Hindlimb muscle (tissue), 1 donor: Measurements from ENCODE around the gene JPH2. TPM values are rescaled to one million over a fixed set of nuclear protein-coding genes. Genes with fewer than 3 reads are reported as not detected.

Experiments
- DNase-seq: peaks from one replicate; pipeline ENCODE4 v3.0.0-alpha.2; 2013
- polyA plus RNA-seq: library from polyadenylated mRNA; unstranded; fragments of 120-200 nt; gene quantifications from one replicate; pipeline ENCODE4 v1.2.1, GENCODE V29; 2013; ENCODE audit not compliant: insufficient read length

JPH2 gene
- polyA plus RNA-seq, 1 donor = 127 TPM

DNA sequence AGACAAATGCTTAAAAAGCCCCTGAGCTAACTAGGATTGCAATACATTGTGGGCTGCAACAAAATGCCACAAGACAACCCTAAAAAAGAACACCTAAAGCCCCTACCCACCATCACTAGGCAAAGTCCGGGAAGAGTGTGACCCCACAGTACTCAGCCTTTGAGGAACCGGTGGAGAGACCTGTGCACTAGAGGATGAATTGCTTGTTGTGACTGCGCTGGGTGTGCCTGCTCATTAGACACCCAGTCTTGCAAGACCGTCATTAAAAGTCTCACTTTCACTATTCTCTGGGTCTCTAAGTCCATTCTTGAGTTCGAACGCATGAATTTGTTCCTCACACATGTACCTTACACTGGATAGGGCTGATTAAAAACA, 88.7 kb downstream of the JPH2 start:
- no peak for DNase-seq

DNA sequence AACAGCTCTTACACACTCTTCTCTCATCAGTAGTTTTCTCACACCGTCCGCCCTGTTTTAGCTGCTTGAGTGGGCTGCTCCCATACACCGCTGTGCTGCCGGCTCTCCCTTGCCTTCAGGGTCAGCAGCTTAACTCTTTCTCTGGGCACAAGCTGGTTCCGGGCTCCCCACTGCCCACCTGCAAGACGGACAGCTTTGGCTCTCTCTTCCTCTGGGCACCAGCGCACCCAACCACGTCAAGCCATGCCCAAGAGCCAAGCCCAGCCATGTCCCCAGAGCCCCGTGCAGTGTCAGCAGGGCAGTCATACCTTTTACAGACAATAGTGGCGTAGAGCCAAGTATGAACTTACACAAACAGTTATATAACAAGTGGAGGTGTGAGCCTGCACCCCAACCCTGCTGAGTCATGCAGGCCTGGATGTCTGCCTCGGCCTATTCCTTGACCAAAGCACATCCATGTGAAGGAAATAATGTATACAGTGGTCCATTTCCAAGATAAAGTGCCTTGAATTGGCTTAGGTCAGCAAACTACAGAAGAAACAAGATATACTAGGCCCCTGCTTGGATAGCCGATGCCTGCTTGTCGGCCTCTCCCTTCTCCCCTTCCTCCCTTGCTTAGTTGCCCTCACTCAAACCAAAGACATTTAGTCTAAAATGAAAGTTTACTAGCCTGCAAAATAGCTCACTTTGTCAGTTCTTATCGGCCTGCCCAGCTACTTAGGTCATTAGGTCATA, 89.3 kb downstream of the JPH2 start:
- DNase-seq = no peak

DNA sequence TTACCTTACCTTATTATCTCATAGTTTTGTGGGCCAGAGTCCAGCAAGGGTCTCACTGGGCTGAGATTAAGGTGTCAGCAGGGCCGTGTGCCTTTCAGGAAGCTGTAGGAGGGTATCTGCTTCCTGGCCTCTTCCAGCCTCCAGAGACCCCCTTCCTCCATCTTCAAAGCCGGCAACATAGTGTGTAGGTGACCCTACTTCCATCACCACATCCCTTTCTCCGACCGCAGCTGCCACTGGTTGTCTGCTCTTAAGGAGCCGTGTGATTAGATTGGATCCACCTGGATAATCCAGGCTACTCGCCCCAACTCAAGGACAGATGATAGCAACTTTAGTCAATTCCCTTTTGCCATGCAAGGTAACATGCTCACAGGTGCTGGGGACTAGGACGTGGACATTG, 91.2 kb downstream of the JPH2 start:
- DNase-seq = no peak

DNA sequence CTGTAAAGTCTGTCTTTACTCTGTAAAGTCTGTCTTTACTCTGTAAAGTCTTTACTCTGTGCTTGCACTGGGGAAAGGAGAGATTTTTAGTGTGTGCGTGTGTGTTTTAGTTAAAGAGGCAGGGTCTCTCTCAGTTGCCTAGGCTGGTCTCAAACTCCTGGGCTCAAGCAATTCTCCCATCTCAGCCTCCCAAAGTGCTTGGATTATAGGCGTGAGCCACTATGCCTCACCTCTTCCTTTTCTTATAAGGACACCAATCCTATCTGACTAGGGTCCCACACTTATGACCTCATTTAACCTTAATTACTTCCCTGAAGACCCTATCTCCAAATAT, 93.8 kb downstream of the JPH2 start:
- DNase-seq = no peak

DNA sequence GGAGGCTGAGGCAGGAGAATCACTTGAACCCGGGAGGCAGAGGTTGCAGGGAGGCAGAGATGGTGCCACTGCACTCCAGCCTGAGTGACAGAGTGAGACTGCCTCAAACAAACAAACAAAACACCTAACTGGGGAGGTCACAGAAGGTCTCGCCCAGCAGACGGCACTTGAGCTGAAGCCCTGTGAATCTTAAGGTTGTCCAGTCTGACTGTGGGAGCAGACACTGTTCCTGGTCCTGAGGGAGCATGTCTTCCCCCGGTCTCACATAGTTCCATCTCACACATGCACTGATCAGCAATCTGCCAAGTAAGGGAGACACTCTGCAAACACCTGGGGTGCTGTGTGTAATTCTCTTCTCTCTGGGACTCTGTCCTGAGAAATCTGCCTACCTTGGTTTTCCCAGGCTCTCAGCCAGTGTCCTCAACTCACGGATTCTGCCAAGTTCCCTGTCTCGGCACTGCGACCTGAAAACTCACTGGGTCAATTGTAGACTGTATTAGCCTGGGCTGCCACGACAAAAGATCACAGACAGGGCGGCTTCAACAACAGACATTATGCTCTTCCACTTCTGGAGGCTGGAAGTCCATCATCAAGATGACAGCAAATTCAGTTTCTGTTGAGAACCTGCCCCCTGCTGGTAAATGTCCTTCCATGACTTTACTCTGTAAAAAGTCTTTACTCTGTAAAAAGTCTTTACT, 94.3 kb downstream of the JPH2 start:
- no peak for DNase-seq

DNA sequence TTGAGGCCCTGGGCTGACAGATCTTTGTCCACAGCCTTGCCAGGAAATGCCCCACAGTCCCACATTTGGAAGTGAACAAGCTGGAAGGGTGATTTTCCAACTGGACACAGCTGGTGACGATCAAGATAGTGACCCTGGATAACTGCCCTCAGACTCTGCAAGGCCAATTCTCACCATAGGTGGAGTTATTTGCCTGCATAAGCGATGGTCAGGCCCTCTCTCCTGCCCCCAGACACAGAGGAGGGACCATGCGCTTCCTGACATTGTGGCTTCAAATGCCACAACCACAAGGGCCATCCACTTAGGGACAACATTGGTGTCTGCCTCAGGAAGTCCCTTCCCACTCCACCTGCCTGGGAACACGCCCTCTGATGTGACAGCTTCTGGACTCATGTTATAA, 96.0 kb downstream of the JPH2 start:
- DNase-seq = no peak

DNA sequence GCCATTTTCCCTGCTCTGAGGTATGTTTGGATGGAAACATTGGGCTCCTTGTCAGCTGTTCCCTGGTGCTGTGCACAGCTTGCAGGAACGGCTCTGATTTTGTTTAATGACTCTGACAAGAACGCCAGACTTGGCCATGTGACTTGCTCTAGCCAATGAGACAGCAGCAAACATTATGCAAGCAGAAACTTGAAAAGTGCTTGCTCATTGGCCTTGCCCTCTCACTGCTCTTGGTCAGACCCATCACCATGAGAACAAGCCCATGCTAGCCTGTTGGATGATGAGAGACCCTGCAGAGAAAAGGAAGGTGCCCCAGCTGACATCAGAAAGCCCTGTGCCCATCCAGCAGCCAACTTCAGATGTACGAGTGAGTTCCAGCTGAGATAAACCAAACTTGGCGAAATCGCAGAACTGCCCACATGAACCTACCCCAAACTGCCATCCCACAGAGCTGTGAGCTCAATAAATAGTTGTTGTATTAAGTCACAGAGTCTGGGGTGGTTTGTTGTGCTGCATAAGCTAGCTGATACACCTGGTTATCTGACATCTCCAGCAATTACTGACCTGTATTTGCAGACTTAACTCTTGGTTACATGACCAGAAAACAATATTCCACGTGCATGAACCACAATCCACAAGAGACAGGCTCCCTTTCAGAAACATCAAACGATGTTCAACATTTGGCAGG, 96.9 kb downstream of the JPH2 start:
- DNase-seq = no peak

DNA sequence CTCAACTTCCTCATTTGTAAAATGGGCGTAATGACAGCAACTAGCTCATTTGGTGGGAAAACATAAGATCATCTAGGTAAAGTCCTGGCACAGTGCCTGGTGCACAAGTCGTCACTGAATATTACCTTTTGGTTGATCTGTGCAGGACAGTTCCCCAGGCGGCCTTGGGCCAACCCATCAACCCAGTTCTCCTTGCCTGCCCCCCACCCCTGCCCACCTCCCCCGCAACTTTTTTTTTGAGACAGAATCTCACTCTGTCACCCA, 99.2 kb downstream of the JPH2 start:
- no peak for DNase-seq

DNA sequence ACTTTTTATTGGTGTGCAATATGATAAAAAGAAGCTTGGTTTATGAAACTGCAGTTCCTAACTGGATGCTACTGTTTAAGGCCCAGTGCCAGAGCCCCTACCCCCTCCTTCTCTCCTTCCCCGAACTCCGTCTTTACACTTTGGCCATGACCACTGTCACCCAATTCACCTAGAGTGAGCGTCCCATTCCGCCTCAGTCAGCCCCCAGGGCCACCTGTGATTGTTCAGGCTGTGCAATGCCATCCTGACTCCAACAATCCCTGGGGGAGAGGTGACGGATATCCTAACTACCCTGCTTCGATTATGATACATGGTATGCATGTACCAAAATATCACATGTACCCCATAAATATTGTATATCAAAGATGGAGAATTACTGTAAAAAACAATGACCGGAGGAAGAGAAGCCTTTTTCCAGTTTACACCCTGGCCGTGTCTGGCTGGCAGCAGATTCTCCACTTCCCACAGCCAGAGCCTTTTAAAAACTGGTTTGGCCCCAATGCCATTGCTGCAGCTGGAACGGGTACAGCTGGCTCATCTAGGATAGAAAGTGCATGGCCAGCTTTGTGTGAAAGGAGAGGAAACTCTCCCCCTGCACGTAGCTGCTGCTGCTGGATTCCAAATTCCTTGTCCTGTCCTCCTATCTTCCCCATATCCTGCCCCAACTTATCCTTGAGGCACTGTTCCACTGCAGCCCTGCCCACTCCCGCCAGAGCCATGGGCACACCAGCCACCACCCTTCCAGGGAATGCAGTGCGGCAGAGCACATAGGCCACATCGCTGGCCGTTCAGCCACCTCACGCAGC, 99.7 kb downstream of the JPH2 start:
- DNase-seq = no peak

DNA sequence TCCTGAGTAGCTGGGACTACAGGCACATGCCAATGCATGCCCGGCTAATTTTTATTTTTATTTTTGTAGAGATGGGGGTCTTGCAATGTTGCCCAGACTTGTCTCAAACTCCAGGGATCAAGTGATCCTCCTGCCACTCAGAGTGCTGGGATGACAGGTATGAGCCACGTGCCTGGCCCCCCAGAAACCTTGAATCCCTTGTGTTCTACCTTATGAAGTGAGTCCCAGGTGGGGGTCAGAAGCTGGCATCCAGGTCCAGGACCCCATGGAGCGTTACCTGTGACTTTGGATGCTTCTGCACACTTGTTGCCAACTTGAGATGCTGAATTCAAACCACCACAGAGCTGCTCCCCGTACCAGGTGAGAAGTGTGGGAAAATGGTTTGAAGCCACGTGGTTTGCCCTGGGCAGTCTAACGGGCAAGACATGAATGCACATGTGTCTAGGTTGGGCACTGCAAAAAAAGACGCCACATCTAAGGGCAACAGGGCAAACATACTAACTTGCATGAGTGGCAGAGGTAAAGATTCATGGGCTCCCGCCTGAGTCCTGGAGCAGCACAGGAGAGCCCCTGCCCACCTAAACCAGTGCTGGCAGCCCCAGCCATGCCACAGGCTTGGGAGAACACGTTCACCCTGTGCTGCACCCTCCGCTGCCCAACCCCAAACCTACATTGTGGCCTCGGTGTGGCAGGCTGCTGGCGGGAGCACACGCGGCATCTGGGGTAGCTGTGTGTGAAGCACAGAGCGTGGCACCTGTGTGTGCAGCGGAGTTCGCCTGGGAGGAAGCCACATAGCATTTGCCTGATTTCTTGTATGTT, 101.2 kb downstream of the JPH2 start:
- no peak for DNase-seq

DNA sequence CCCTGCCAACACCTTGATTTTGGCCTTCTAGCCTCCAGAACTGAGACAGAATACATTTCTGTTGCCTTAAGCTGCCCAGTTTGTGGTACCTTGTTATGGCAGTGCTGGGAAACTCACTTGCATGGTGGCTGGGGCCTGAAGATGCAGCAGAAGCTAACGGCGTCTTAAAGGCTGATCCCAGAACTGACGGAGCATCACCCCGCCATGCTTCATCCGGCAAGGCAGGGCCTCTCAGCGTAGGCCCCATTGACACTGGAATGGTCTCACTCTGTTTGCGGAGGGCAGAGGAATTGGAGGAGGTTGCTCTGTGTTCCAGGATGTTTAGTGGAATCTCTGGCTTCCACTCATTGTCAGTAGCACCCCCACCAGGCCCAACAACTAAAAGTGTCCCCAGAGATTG, 102.1 kb downstream of the JPH2 start:
- no peak for DNase-seq

DNA sequence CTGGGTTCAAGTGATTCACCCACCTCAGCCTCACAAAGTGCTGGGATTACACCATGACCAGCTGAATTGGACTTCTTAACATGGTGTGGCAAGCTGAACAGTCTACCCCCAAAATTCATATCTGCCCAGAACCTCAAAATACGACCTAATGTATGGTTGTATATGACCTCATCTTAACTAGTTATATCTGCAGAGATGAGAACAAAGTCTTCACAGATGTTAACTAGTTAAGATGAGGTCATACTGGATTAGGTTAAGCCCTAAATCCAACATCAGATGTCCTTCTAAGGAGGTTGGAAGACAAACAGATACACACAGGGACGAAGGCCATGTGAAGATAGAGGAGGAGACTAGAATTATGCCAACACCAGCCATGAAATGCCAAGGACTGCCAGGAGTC, 102.5 kb downstream of the JPH2 start:
- no peak for DNase-seq

DNA sequence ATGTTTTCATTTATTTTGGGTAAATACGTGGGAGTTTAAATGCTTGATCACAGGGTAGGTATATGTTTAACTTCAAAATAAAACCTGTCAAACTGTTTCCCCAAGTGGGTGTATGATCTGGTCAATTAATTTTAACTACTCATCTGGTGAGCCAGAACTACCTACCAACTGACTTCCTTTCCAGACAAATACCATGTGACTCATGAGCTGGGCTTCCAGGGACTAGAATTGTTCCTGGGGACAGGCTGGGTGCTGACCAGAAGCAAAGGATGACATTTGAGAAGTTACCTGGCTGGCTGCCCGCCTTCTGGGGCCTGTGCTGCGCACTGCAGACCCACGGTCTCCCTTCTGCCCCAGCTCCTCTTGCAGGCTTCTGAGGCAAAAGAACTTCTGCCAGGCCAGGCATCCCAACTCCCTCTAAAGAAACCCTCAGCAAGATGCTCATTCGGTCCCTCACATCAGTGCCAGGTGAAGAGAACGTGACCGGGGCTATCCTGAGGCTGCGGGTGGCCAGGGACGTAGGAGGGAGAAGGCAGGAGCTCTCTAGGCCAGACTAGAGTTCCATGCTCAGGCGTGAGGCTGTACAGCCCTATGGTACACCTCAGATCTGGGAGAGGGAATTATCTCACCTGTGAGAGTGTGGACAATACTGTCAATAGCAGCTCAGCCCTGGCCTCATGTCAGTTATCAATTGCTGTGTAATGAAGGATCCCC, 103.6 kb downstream of the JPH2 start:
- no peak for DNase-seq

DNA sequence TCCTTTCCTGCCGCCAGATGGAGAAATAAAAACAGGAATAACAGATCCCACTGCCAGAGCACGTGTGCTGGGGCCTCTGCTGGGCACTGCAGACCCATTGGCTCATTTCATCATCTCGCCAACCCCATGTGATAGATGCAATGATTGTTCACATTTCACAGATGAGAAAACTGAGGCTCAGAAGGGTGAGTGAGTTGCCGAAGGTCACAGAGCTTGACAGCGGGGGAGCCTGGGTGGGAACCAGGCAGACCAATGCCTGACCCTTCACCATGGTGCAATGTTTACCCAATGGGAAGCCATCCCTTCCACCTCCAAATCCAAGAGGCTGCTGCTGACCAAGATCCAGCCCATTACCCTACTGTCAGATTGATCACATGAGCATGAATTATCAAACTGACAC, 105.1 kb downstream of the JPH2 start:
- DNase-seq = no peak

DNA sequence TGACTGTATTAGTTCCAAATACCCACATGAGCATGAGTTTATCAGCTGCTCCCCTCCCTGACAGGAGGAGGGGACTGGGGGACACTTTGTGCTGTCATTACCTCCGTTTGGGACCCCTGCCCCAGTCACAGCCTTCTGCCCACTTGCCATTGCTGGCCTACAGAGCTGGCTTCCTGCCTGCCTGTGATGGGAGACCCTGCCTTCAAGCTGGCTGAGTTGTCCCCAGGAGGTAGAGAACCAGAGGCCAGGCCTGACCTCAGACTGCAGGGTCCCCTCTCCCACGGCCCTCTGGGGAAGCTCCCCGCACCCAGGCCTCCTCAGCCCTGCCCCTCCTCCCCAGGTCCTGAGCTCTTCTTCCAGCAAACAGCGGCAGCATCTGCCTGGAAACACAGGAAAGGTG, 105.5 kb downstream of the JPH2 start:
- DNase-seq = no peak

DNA sequence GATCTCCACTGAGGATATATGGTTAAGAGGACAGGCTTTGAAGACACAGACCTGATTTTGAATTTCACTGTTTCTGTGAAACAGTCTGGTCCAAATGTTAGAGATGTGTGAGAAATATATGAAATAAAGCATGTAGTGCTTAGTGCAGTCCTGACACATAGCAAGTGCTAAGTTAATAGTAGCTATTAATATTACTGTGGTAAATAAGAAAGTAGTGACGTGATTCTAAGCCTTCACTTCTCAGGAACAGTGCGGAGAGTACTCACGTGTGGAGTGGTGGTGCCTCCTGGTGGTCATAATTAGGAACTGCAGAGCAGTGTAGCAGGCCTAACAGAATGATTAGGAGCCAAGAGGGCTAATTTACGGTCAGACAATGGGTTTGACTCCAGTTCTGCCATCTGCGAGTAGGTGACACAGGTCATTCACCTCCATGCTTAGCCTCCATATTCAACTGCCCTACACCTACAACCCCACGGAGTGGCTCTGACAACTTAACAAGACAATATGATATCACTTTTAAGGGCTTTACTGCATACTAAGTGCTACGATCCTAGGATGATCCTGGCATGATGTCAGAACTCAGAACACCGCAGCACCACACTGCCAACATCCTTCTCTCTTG, 106.2 kb downstream of the JPH2 start:
- peak; percentile 73 for DNase-seq

DNA sequence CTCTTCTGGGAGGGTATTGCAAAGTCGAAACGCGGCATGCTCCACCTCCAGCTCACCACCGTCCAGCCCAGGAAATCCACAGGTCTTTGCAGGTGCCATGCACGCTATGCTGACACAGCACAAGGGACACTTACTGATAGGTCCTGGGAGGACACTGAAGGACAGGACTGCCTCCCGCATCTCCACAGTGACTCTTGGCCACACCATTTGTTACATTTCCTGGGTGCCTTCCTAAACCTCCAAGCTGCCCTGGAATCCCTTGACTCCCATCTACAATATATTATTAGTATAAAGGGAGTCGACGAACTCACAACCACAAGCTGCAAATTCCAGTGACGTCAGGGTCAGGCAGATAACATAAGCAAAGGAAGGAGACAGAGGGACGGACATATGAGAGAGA, 106.9 kb downstream of the JPH2 start:
- DNase-seq = no peak

DNA sequence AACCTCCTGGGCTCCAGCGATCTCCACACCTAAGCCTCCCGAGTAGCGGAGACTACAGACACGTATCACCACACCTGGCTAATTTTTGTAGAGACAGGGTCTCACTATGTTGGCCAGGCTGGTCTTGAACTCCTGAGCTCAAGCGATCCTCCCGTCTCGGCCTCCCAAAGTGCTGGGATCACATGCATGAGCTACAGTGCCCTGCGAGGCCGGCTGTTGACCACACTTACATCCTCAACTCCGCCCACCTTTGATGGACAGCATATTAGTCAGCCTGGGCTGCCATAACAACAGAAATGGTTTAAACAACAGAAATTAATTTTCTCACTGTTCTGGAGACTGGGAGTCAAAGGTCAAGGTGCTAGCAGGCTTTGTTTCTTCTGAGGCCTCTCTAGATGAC, 107.7 kb downstream of the JPH2 start:
- no peak for DNase-seq

DNA sequence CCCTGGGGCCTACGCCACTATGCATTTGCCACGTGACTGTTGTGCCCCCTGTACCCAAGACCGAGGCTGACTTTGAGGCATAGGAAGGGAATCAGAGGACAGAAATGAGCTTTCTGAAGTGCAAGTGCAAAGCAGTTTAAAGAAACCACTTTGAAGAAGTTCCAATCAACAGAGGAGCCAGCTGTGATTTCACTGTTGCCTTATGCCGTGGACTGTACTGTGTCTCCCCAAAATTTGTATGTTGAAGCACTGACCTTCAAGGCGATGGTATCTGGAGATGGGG, 111.1 kb downstream of the JPH2 start:
- DNase-seq = no peak

DNA sequence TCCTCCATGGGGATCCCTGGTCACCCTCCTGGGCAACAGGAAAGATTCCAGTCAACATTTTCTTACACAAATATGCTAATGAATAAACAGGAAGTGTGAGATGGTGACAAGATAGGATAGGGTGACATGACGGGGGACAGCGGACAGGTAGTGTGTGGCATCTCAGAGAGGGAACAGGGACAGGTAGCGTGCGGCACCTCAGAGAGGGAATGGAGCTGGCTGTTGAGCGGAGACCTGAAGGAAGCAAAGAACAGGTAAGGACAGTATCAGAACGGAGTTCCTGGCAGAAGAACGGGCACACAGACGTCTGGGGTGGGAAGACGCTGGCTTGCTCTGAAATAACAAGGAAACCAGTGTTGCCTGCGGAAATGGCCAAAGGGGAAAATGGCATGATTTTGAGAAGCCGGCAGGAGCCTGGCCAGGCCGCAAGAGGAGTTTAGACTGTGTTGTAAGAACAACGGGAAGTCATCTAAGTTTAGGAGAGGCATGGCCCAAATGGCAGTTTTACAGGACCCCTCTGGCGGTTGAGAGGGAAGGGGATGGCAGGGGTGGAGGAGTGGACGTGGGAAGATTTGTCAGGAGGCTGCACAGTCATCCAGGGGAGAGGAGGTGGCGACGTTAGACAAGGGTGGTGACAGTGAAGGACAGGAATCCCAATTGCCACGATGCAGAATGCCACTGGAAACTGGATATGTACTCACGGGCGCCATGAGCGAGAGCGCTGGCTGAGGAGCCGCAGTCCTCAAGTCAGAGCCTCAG, 111.6 kb downstream of the JPH2 start:
- no peak for DNase-seq
